HepG2 (cell line): Measurements from ENCODE around the gene BTBD19. TPM values are rescaled to one million over a fixed set of nuclear protein-coding genes. Genes with fewer than 3 reads are reported as not detected.

Experiments used
- ATAC-seq: fragments of 200-7000 bp; cut with Tn5 transposase; 3 replicates; pipeline ENCODE4 v1.9.1; 2020; ENCODE audit warnings: mild to moderate bottlenecking, moderate library complexity
- Bru-seq: library from RNA; stranded (reverse); fragments of 400-500 nt; gene quantifications from one replicate; lab custom pipeline; 2021; lab: Mats Ljungman, UMichigan
- BruChase-seq, 2 experiments: library from RNA; stranded (reverse); fragments of 400-500 nt; gene quantifications; one replicate each; lab custom pipeline; 2021; lab: Mats Ljungman, UMichigan
- BruUV-seq: library from RNA; stranded (reverse); fragments of 400-500 nt; replicated peaks from 2 replicates; lab custom pipeline; 2021; lab: Mats Ljungman, UMichigan
- CTCF ChIA-PET: fragments of 300-600 bp; formaldehyde crosslinking; extraction: SDS; loops from one replicate; lab custom pipeline; 2021; ENCODE audit warnings: low total read pairs, inconsistent platforms, low intra/inter-chr PET ratio; lab: Yijun Ruan, JAX
- POLR2A ChIA-PET: fragments of 350-600 bp; sonication (Branson Sonifier 250); formaldehyde crosslinking; loops from one replicate; lab custom pipeline; 2020; ENCODE audit warnings: antibody characterized with exemption, inconsistent platforms; lab: Yijun Ruan, JAX
- DNase-seq: peaks from one replicate; pipeline ENCODE4 v3.0.0-alpha.2; 2015; ENCODE audit warnings: low spot score
- FAIRE-seq: peaks from 3 replicates; lab custom pipeline; 2011; peaks lifted over from hg19 to GRCh38; lab: Jason Lieb, UNC
- H2AFZ ChIP-seq: one replicate; pipeline ENCODE4 v1.6.1; 2011; ENCODE audit warnings: low read length, inconsistent platforms
- H3K27ac ChIP-seq: fragments of 300-600 bp; 3 replicates; pipeline ENCODE4 v1.8.0; 2011; ENCODE audit warnings: mixed run types, mild to moderate bottlenecking, mixed read lengths, low read length, inconsistent platforms; ENCODE audit not compliant: insufficient read depth; ENCODE audit errors: extremely low read length
- H3K27me3 ChIP-seq, 2 experiments: fragments of 200-600 bp in 1 of 2; 2 replicates in 1 of 2; 3 replicates in 1 of 2; pipeline versions ENCODE4 v1.6.0 to v1.8.0; 2011; ENCODE audit warnings: low read length in 2 of 2, mild to moderate bottlenecking in 2 of 2, moderate library complexity in 2 of 2, inconsistent platforms in 1 of 2; ENCODE audit not compliant: insufficient read depth in 2 of 2, control insufficient read depth in 1 of 2
- H3K36me3 ChIP-seq, 2 experiments: fragments of 200-600 bp in 1 of 2; replicated peaks in 1 of 2; 2 replicates in 1 of 2; 3 replicates in 1 of 2; pipeline versions ENCODE4 v1.5.1 to v1.8.0; 2011; ENCODE audit warnings: low read length in 2 of 2, inconsistent platforms in 1 of 2; ENCODE audit not compliant: insufficient read depth in 2 of 2, control insufficient read depth in 1 of 2
- H3K4me1 ChIP-seq: 2 replicates; pipeline ENCODE4 v1.5.1; 2012; ENCODE audit warnings: low read length, inconsistent platforms; ENCODE audit not compliant: insufficient read depth
- H3K4me2 ChIP-seq: 2 replicates; pipeline ENCODE4 v1.6.0; 2011; ENCODE audit warnings: low read depth, low read length, inconsistent platforms
- H3K4me3 ChIP-seq, 3 experiments: fragments of 200-600 bp in 1 of 3; sonication (generic), shearing (Covaris generic) in 1 of 3; replicated peaks in 1 of 3; 2 replicates each; pipeline ENCODE4 v1.5.1; 2011 to 2016; ENCODE audit warnings: low read length in 3 of 3, inconsistent platforms in 2 of 3, low read depth in 2 of 3, mild to moderate bottlenecking in 2 of 3, control low read depth in 1 of 3, mixed read lengths in 1 of 3; ENCODE audit not compliant: insufficient read depth in 1 of 3
- H3K79me2 ChIP-seq: one replicate; pipeline ENCODE4 v1.6.1; 2011; ENCODE audit warnings: low read length, inconsistent platforms; ENCODE audit not compliant: insufficient read depth
- H3K9ac ChIP-seq: 2 replicates; pipeline ENCODE4 v1.6.0; 2011; ENCODE audit warnings: mild to moderate bottlenecking, low read depth, low read length, inconsistent platforms; ENCODE audit not compliant: insufficient read depth
- H3K9me3 ChIP-seq: 2 replicates; pipeline ENCODE4 v1.5.1; 2012; ENCODE audit warnings: mild to moderate bottlenecking, low read length
- H4K20me1 ChIP-seq: 2 replicates; pipeline ENCODE4 v1.6.0; 2011; ENCODE audit warnings: inconsistent platforms, mild to moderate bottlenecking, low read length, moderate library complexity; ENCODE audit not compliant: insufficient read depth
- FOXK1 ChIP-seq: sonication (generic); formaldehyde crosslinking; IDR thresholded peaks from 2 replicates; pipeline ENCODE4 v1.4.0; 2020; ENCODE audit warnings: low read depth, missing genetic modification reagents, borderline replicate concordance
- GATAD1 ChIP-seq: IDR thresholded peaks from 2 replicates; pipeline ENCODE4 v1.6.1; 2016; ENCODE audit warnings: missing genetic modification reagents, missing compliant biosample characterization
- HIVEP1 ChIP-seq: sonication (generic); formaldehyde crosslinking; IDR thresholded peaks from 2 replicates; pipeline ENCODE4 v1.4.0; 2020; ENCODE audit warnings: mild to moderate bottlenecking, missing genetic modification reagents
- HNRNPLL ChIP-seq: fragments of 200-400 bp; formaldehyde crosslinking; IDR thresholded peaks from 2 replicates; pipeline ENCODE4 v1.6.1; 2017; ENCODE audit warnings: mild to moderate bottlenecking, low read depth, low read length; ENCODE audit not compliant: poor library complexity, severe bottlenecking
- JUND ChIP-seq: sonication (generic); formaldehyde crosslinking; IDR thresholded peaks from 2 replicates; pipeline ENCODE4 v1.8.0; 2022; ENCODE audit warnings: mild to moderate bottlenecking, missing genetic modification reagents
- NFKB2 ChIP-seq: sonication (generic); formaldehyde crosslinking; IDR thresholded peaks from 2 replicates; pipeline ENCODE4 v1.4.0; 2020; ENCODE audit warnings: missing genetic modification reagents, borderline replicate concordance
- PHB2 ChIP-seq: fragments of 450-650 bp; IDR thresholded peaks from 2 replicates; pipeline ENCODE4 v1.6.1; 2018; ENCODE audit not compliant: partially characterized antibody
- TGIF2 ChIP-seq: IDR thresholded peaks from 2 replicates; pipeline ENCODE4 v1.6.1; 2016; ENCODE audit warnings: control low read depth, missing compliant biosample characterization
- ZBTB42 ChIP-seq: sonication (generic); formaldehyde crosslinking; IDR thresholded peaks from 2 replicates; pipeline ENCODE4 v1.5.0; 2020; ENCODE audit warnings: mild to moderate bottlenecking, missing genetic modification reagents
- ZNF24 ChIP-seq: fragments of 450-650 bp; IDR thresholded peaks from 2 replicates; pipeline ENCODE4 v1.6.1; 2017; ENCODE audit warnings: antibody characterized with exemption, mild to moderate bottlenecking
- ZNF674 ChIP-seq: sonication (generic); formaldehyde crosslinking; IDR thresholded peaks from 2 replicates; pipeline ENCODE4 v1.5.0; 2020; ENCODE audit warnings: low read depth, mild to moderate bottlenecking, missing genetic modification reagents
- ZNF703 ChIP-seq: sonication (generic); formaldehyde crosslinking; IDR thresholded peaks from 2 replicates; pipeline ENCODE4 v1.5.1; 2020; ENCODE audit warnings: missing genetic modification reagents, mild to moderate bottlenecking, moderate library complexity, borderline replicate concordance
- ZNF784 ChIP-seq: sonication (generic); formaldehyde crosslinking; IDR thresholded peaks from 2 replicates; pipeline ENCODE4 v1.5.1; 2020; ENCODE audit warnings: missing genetic modification reagents, mild to moderate bottlenecking, borderline replicate concordance
- ZSCAN5A ChIP-seq: sonication (generic); formaldehyde crosslinking; IDR thresholded peaks from 2 replicates; pipeline ENCODE4 v1.8.0; 2022; ENCODE audit warnings: mild to moderate bottlenecking, missing genetic modification reagents, borderline replicate concordance
- WGBS: methylation state at CpG from one replicate; pipeline ENCODE4 v1.1.6; 2017; ENCODE audit warnings: low lambda C conversion rate; 5-methylcytosine and 5-hydroxymethylcytosine counted together
- in situ Hi-C: cut with HindIII; loops from 2 replicates; pipeline ENCODE4 v1.10.0; 2017; ENCODE audit warnings: low pct_unique_long_range_greater_than_20kb; ENCODE audit not compliant: extremely low pct_ligation_motif_present
- intact Hi-C: fragments of 100-400 bp; cut with micrococcal nuclease; formaldehyde crosslinking; loops from one replicate; pipeline ENCODE4 v1.10.0; 2022; ENCODE audit not compliant: unreplicated experiment
- long read RNA-seq, 2 experiments: library from RNA in 1 of 2; library from polyadenylated mRNA in 1 of 2; stranded (forward) in 1 of 2; unstranded in 1 of 2; transcript quantifications; one replicate each; pipeline ENCODE4 v2.0.0, GENCODE V29; 2019 to 2022
- polyA minus RNA-seq, 3 experiments: library from RNA; depleted of rRNA, polyadenylated mRNA; stranded (reverse); fragments of >200 nt; gene quantifications; 2 replicates each; pipeline ENCODE4 v1.2.3, GENCODE V29; 2011; ENCODE audit warnings: low replicate concordance in 1 of 3
- polyA plus RNA-seq, 8 experiments: library from polyadenylated mRNA; depleted of rRNA in 3 of 8; stranded (reverse) in 7 of 8; unstranded in 1 of 8; fragments of >200 nt; fragmentation: Illumina TruSeq in 4 of 8; extraction: Trizol in 4 of 8; gene quantifications; 2 replicates each; pipeline versions ENCODE4 v1.2.1 to v1.2.3, GENCODE V29; 2011 to 2016; ENCODE audit warnings: low read depth in 4 of 8, missing spikeins in 1 of 8, mixed read lengths in 1 of 8; ENCODE audit not compliant: insufficient read depth in 1 of 8
- total RNA-seq, 5 experiments: library from RNA; depleted of rRNA; stranded (reverse); fragments of >200 nt; fragmentation: Illumina TruSeq; extraction: Trizol; gene quantifications; 2 replicates each; pipeline ENCODE4 v1.2.3, GENCODE V29; 2016; ENCODE audit warnings: low read depth in 1 of 5

The BTBD19 gene
- total RNA-seq (2016; rRNA removed; fragmentation: Illumina TruSeq; extraction: Trizol) (1.0 and 2.7 TPM in 2 replicates), polyA plus RNA-seq (2011; rRNA removed) (6.7 and 8.8 TPM in 2 replicates), polyA minus RNA-seq (2011; rRNA and poly(A)+ RNA removed; ENCODE audit: low replicate concordance) (1.2 and 11.3 TPM in 2 replicates), Bru-seq, nascent RNA (percentile 73 among the genes with signal in this experiment), BruChase-seq, experiment 1, labeled RNA remaining after a 6-hour chase (percentile 65 among the genes with signal in this experiment), BruChase-seq, experiment 2, labeled RNA remaining after a 2-hour chase (percentile 62 among the genes with signal in this experiment)
- 0.51 and 0.97 TPM in 2 replicates for total RNA-seq (2016; cell fraction: cytosol; rRNA removed; fragmentation: Illumina TruSeq; extraction: Trizol; ENCODE audit: low read depth)
- 0.62 and 3.0 TPM in 2 replicates for total RNA-seq (2016; cell fraction: insoluble cytoplasmic fraction; rRNA removed; fragmentation: Illumina TruSeq; extraction: Trizol)
- 0.87 and 1.1 TPM in 2 replicates for total RNA-seq (2016; cell fraction: membrane; rRNA removed; fragmentation: Illumina TruSeq; extraction: Trizol)
- 3.1 and 5.3 TPM in 2 replicates for total RNA-seq (2016; cell fraction: nucleus; rRNA removed; fragmentation: Illumina TruSeq; extraction: Trizol)
- polyA plus RNA-seq (2011; cell fraction: cytosol; rRNA removed) = 1.8 and 2.0 TPM in 2 replicates
- polyA plus RNA-seq (2011; cell fraction: nucleus; rRNA removed) = 38.3 and 42.2 TPM in 2 replicates
- polyA plus RNA-seq (2012) = 2.6 and 2.7 TPM in 2 replicates
- polyA plus RNA-seq (2016; cell fraction: cytosol; fragmentation: Illumina TruSeq; extraction: Trizol; ENCODE audit: low read depth) = 0.37 and 0.49 TPM in 2 replicates
- 0.70 and 1.9 TPM in 2 replicates for polyA plus RNA-seq (2016; cell fraction: insoluble cytoplasmic fraction; fragmentation: Illumina TruSeq; extraction: Trizol; ENCODE audit: low read depth)
- polyA plus RNA-seq (2016; cell fraction: membrane; fragmentation: Illumina TruSeq; extraction: Trizol; ENCODE audit: low read depth) = 0.30 and 0.79 TPM in 2 replicates
- 10.8 and 15.7 TPM in 2 replicates for polyA plus RNA-seq (2016; cell fraction: nucleus; fragmentation: Illumina TruSeq; extraction: Trizol; ENCODE audit: insufficient read depth, low read depth)
- polyA minus RNA-seq (2011; cell fraction: cytosol; rRNA and poly(A)+ RNA removed) = 1.8 and 2.0 TPM in 2 replicates
- 12.0 and 16.5 TPM in 2 replicates for polyA minus RNA-seq (2011; cell fraction: nucleus; rRNA and poly(A)+ RNA removed)
- long read RNA-seq, experiment 1 = 0 reads
- long read RNA-seq, experiment 2, partial matches to known transcripts = 1 of 3 reads
- long read RNA-seq, experiment 2, other reads (novel, unspliced or antisense) = 2 of 3 reads

GRCh38 chr1:44808063-44808937 is at the start of gene BTBD19:
TSS of gene BTBD19 (plus strand) at chr1:44808523. CDS start at chr1:44808821, 298 bp downstream.
- FAIRE-seq = no peak
- Histone ChIP-seq H4K20me1 (no peaks in the 10 kb centered on the region), H2AFZ (no peak within 1 kb of the TSS), H3K9me3 (no peaks in the 10 kb centered on the region), H3K36me3 (peaks cover 0 to 25% of the 10 kb centered on the region in 2 experiments; a peak in 2 of 5 replicates), H3K9ac (peak within 1 kb of the TSS; percentile 99), H3K27ac (peak within 1 kb of the TSS; percentile 100), H3K27me3 (no peaks in the 10 kb centered on the region), H3K4me1 (peaks cover 72% of the 10 kb centered on the region), H3K79me2 (peaks cover 11% of the 10 kb centered on the region), H3K4me3 (peak within 1 kb of the TSS; percentile 70 to 87 (median 78)), H3K4me2 (peak within 1 kb of the TSS; percentile 98)
- peak; percentile 59 for ATAC-seq
- ChIA-PET CTCF (no interaction called here), POLR2A (interaction anchor here (0.8 to 12.9 kb wide), 26 partner anchors 9 to 692 kb away, joined by 3 to 570 read pairs (median 9); partner anchors contain the start of genes BEST4, EIF2B3, HECTD3 and MMACHC)
- intact Hi-C loops (loop anchor here (2.0 kb wide), 2 partner anchors 15 to 19 kb away; no protein-coding TSS in a partner anchor), in situ Hi-C loops (no loop called here)
- BruUV-seq = no TSS peak
- WGBS = 0% methylated on average over 10 of the region's 23 CpGs
- DNase-seq = peak; percentile 84
- peak; percentile 1; the same call in 1 of the 2 replicates for TF ChIP-seq TGIF2 (CRISPR knock-in tag)
- no peak for TF ChIP-seq ZNF784
- peak; percentile 78; the same call in 1 of the 2 replicates for TF ChIP-seq HIVEP1 (CRISPR knock-in tag)
- 0 out of 2 replicates have a peak, but pooled peaks have one; percentile 28 for TF ChIP-seq ZNF674 (CRISPR knock-in tag)
- 0 out of 2 replicates have a peak, but pooled peaks have one; percentile 25 for TF ChIP-seq ZNF24
- TF ChIP-seq HNRNPLL = no peak
- no peak for TF ChIP-seq ZBTB42 (CRISPR knock-in tag)
- peak; percentile 9; the same call in 1 of the 2 replicates for TF ChIP-seq FOXK1
- peak; percentile 41; the same call in 1 of the 2 replicates for TF ChIP-seq GATAD1 (CRISPR knock-in tag)
- 0 out of 2 replicates have a peak, but pooled peaks have one; percentile 3 for TF ChIP-seq JUND
- TF ChIP-seq PHB2 = no peak
- TF ChIP-seq ZNF703 = 0 out of 2 replicates have a peak, but pooled peaks have one; percentile 2
- TF ChIP-seq NFKB2 = no peak; the same call in 1 of the 2 replicates
- TF ChIP-seq ZSCAN5A (CRISPR knock-in tag) = no peak
